ENCODE data around the gene NAGLU. TPM values are rescaled to one million over a fixed set of nuclear protein-coding genes. Genes with fewer than 3 reads are reported as not detected.

NAGLU gene
- total and polyA plus RNA-seq, 9 donors: 15.4 to 24.1 (median 20.6) TPM

- no peak overlapping the region for H3K4me3 ChIP-seq (ENCODE audit: low read length)
- peaks cover 83% of the 10 kb centered on the region for H3K36me3 ChIP-seq (ENCODE audit: control insufficient read depth, insufficient read depth, low read length)
- no peak for DNase-seq
- 100% methylated on average over 2 of the region's 7 CpGs for WGBS (ENCODE audit: insufficient coverage)
- no peak overlapping the region for H3K27ac ChIP-seq (ENCODE audit: low read length)
- no peaks in the 10 kb centered on the region for H3K9me3 ChIP-seq (replicated peaks; ENCODE audit: control insufficient read depth, low read depth, low read length)
- no peaks in the 10 kb centered on the region for H3K27me3 ChIP-seq (ENCODE audit: control insufficient read depth, insufficient read depth, low read length)
- H3K4me1 ChIP-seq (ENCODE audit: control insufficient read depth, insufficient read depth, low read length): no peaks in the 10 kb centered on the region
Measured at GRCh38 chr17:42586514-42587230, 50.6 kb downstream of the NAGLU start.

GRCh38 chr17:42590886-42591285 is 54.8 kb downstream of the NAGLU start:
- Histone ChIP-seq H3K9me3 (replicated peaks; ENCODE audit: control insufficient read depth, low read depth, low read length) (no peaks in the 10 kb centered on the region), H3K4me1 (ENCODE audit: control insufficient read depth, insufficient read depth, low read length) (no peaks in the 10 kb centered on the region), H3K4me3 (ENCODE audit: low read length) (no peak overlapping the region), H3K27ac (ENCODE audit: low read length) (no peak overlapping the region), H3K27me3 (ENCODE audit: control insufficient read depth, insufficient read depth, low read length) (no peaks in the 10 kb centered on the region), H3K36me3 (ENCODE audit: control insufficient read depth, insufficient read depth, low read length) (peaks cover 49% of the 10 kb centered on the region)
- no peak for DNase-seq
- 100% methylated on average over 2 of the region's 2 CpGs for WGBS (ENCODE audit: insufficient coverage)

GRCh38 chr17:42591411-42591810 is 55.4 kb downstream of the NAGLU start:
- no peak for DNase-seq
- H3K36me3 ChIP-seq (ENCODE audit: control insufficient read depth, insufficient read depth, low read length): peaks cover 47% of the 10 kb centered on the region
- H3K27me3 ChIP-seq (ENCODE audit: control insufficient read depth, insufficient read depth, low read length): no peaks in the 10 kb centered on the region
- no peaks in the 10 kb centered on the region for H3K4me1 ChIP-seq (ENCODE audit: control insufficient read depth, insufficient read depth, low read length)
- WGBS (ENCODE audit: insufficient coverage): 92% methylated on average over 7 of the region's 9 CpGs
- H3K9me3 ChIP-seq (replicated peaks; ENCODE audit: control insufficient read depth, low read depth, low read length): no peaks in the 10 kb centered on the region
- no peak overlapping the region for H3K4me3 ChIP-seq (ENCODE audit: low read length)
- no peak overlapping the region for H3K27ac ChIP-seq (ENCODE audit: low read length)

Other genes starting within 250 kb of the NAGLU start
- 12.8 TPM for gene STAT5A, start 247.7 kb upstream of the NAGLU start, total RNA-seq
- 10 to 100 TPM; 15.3 to 20.4 (median 17.3) TPM for gene STAT5A, start 247.7 kb upstream of the NAGLU start, polyA plus RNA-seq (ENCODE audit: insufficient read depth in 1 of 8, insufficient read length in 8 of 8, low replicate concordance in 1 of 8)
- gene STAT3, start 147.8 kb upstream of the NAGLU start, total RNA-seq: 44.7 TPM
- 10 to 100 TPM; 42.6 to 56.9 (median 48.1) TPM for gene STAT3, start 147.8 kb upstream of the NAGLU start, polyA plus RNA-seq (ENCODE audit: insufficient read depth in 1 of 8, insufficient read length in 8 of 8, low replicate concordance in 1 of 8)
- 206 TPM for gene CAVIN1, start 113.0 kb upstream of the NAGLU start, total RNA-seq
- 100 to 1,000 TPM; 249 to 334 (median 299) TPM for gene CAVIN1, start 113.0 kb upstream of the NAGLU start, polyA plus RNA-seq (ENCODE audit: insufficient read depth in 1 of 8, insufficient read length in 8 of 8, low replicate concordance in 1 of 8)
- gene ATP6V0A1, start 77.4 kb upstream of the NAGLU start, total RNA-seq: 18.5 TPM
- 10 to 100 TPM; 16.7 to 36.4 (median 23.8) TPM for gene ATP6V0A1, start 77.4 kb upstream of the NAGLU start, polyA plus RNA-seq (ENCODE audit: insufficient read depth in 1 of 8, insufficient read length in 8 of 8, low replicate concordance in 1 of 8)
- gene HSD17B1, start 16.7 kb downstream of the NAGLU start, total RNA-seq: 1.9 TPM
- gene HSD17B1, start 16.7 kb downstream of the NAGLU start, polyA plus RNA-seq (ENCODE audit: insufficient read depth in 1 of 8, insufficient read length in 8 of 8, low replicate concordance in 1 of 8): 1 to 10 TPM; 2.2 to 3.2 (median 2.6) TPM
- gene COASY, start 25.9 kb downstream of the NAGLU start, total RNA-seq: 13.0 TPM
- gene COASY, start 25.9 kb downstream of the NAGLU start, polyA plus RNA-seq (ENCODE audit: insufficient read depth in 1 of 8, insufficient read length in 8 of 8, low replicate concordance in 1 of 8): 10 to 100 TPM; 25.5 to 33.5 (median 28.7) TPM
- gene MLX, start 30.9 kb downstream of the NAGLU start, total RNA-seq: 16.6 TPM
- 10 to 100 TPM; 31.5 to 39.6 (median 35.5) TPM for gene MLX, start 30.9 kb downstream of the NAGLU start, polyA plus RNA-seq (ENCODE audit: insufficient read depth in 1 of 8, insufficient read length in 8 of 8, low replicate concordance in 1 of 8)
- 5.4 TPM for gene PSMC3IP, start 41.5 kb downstream of the NAGLU start, total RNA-seq
- 10 to 100 TPM; 10.5 to 13.5 (median 11.9) TPM for gene PSMC3IP, start 41.5 kb downstream of the NAGLU start, polyA plus RNA-seq (ENCODE audit: insufficient read depth in 1 of 8, insufficient read length in 8 of 8, low replicate concordance in 1 of 8)
- 39.1 TPM for gene RETREG3, start 73.1 kb downstream of the NAGLU start, total RNA-seq
- gene RETREG3, start 73.1 kb downstream of the NAGLU start, polyA plus RNA-seq (ENCODE audit: insufficient read depth in 1 of 8, insufficient read length in 8 of 8, low replicate concordance in 1 of 8): 10 to 100 TPM; 27.6 to 36.1 (median 30.7) TPM
- gene TUBG1, start 73.4 kb downstream of the NAGLU start, total RNA-seq: 22.2 TPM
- gene TUBG1, start 73.4 kb downstream of the NAGLU start, polyA plus RNA-seq (ENCODE audit: insufficient read depth in 1 of 8, insufficient read length in 8 of 8, low replicate concordance in 1 of 8): 10 to 100 TPM; 30.7 to 43.5 (median 38.2) TPM
- 8.7 TPM for gene TUBG2, start 123.0 kb downstream of the NAGLU start, total RNA-seq
- gene TUBG2, start 123.0 kb downstream of the NAGLU start, polyA plus RNA-seq (ENCODE audit: insufficient read depth in 1 of 8, insufficient read length in 8 of 8, low replicate concordance in 1 of 8): 10 to 100 TPM in 7 of 8 donors, 1 to 10 TPM in 1; 10.0 to 19.2 (median 14.1) TPM
- 44.1 TPM for gene PLEKHH3, start 140.8 kb downstream of the NAGLU start, total RNA-seq
- gene PLEKHH3, start 140.8 kb downstream of the NAGLU start, polyA plus RNA-seq (ENCODE audit: insufficient read depth in 1 of 8, insufficient read length in 8 of 8, low replicate concordance in 1 of 8): 10 to 100 TPM; 27.2 to 57.5 (median 40.6) TPM
- gene CCR10, start 145.6 kb downstream of the NAGLU start, total RNA-seq: 1.0 TPM
- 1 to 10 TPM; 1.2 to 2.9 (median 1.5) TPM for gene CCR10, start 145.6 kb downstream of the NAGLU start, polyA plus RNA-seq (ENCODE audit: insufficient read depth in 1 of 8, insufficient read length in 8 of 8, low replicate concordance in 1 of 8)
- gene CNTNAP1, start 146.3 kb downstream of the NAGLU start, total RNA-seq: 8.1 TPM
- gene CNTNAP1, start 146.3 kb downstream of the NAGLU start, polyA plus RNA-seq (ENCODE audit: insufficient read depth in 1 of 8, insufficient read length in 8 of 8, low replicate concordance in 1 of 8): 10 to 100 TPM in 6 of 8 donors, 1 to 10 TPM in 2; 9.0 to 15.7 (median 13.1) TPM
- 20.4 TPM for gene EZH1, start 208.8 kb downstream of the NAGLU start, total RNA-seq
- gene EZH1, start 208.8 kb downstream of the NAGLU start, polyA plus RNA-seq (ENCODE audit: insufficient read depth in 1 of 8, insufficient read length in 8 of 8, low replicate concordance in 1 of 8): 10 to 100 TPM; 15.6 to 21.8 (median 18.0) TPM
- gene RAMP2, start 225.0 kb downstream of the NAGLU start, total RNA-seq: 35.9 TPM
- gene RAMP2, start 225.0 kb downstream of the NAGLU start, polyA plus RNA-seq (ENCODE audit: insufficient read depth in 1 of 8, insufficient read length in 8 of 8, low replicate concordance in 1 of 8): 10 to 100 TPM; 56.8 to 87.2 (median 73.2) TPM
- gene VPS25, start 237.2 kb downstream of the NAGLU start, total RNA-seq: 41.0 TPM
- gene VPS25, start 237.2 kb downstream of the NAGLU start, polyA plus RNA-seq (ENCODE audit: insufficient read depth in 1 of 8, insufficient read length in 8 of 8, low replicate concordance in 1 of 8): 10 to 100 TPM; 28.7 to 40.0 (median 32.6) TPM
- 0.09 TPM for gene WNK4, start 244.4 kb downstream of the NAGLU start, total RNA-seq
- 1 to 10 TPM in 3 of 8 donors, under 1 TPM in 5; 0.20 to 1.2 (median 0.67) TPM for gene WNK4, start 244.4 kb downstream of the NAGLU start, polyA plus RNA-seq (ENCODE audit: insufficient read depth in 1 of 8, insufficient read length in 8 of 8, low replicate concordance in 1 of 8)